Prostate gland (tissue), 2 donors: Measurements from ENCODE around the gene FAM204A. TPM values are rescaled to one million over a fixed set of nuclear protein-coding genes. Genes with fewer than 3 reads are reported as not detected.

Source experiments
- DNase-seq: peaks from one replicate; pipeline ENCODE4 v3.0.0-alpha.2; 2019; ENCODE audit warnings: low spot score
- H3K27ac ChIP-seq, 2 donors: fragments of 200-600 bp; sonication (generic); 2 replicates each; pipeline ENCODE4 v1.5.1; 2017 to 2019
- H3K27me3 ChIP-seq: fragments of 200-600 bp; sonication (generic); replicated peaks from 2 replicates; pipeline ENCODE4 v1.5.1; 2019; ENCODE audit not compliant: insufficient read depth
- H3K36me3 ChIP-seq, 2 donors: fragments of 200-600 bp; sonication (generic); 1 replicate in 1 of 2; 2 replicates in 1 of 2; pipeline versions ENCODE4 v1.5.1 to v1.8.1; 2017 to 2019
- H3K4me1 ChIP-seq: fragments of 200-600 bp; sonication (generic); replicated peaks from 2 replicates; pipeline ENCODE4 v1.5.1; 2019
- H3K4me3 ChIP-seq, 2 donors: fragments of 200-600 bp; sonication (generic); 2 replicates each; pipeline ENCODE4 v1.5.1; 2017 to 2019
- H3K9me3 ChIP-seq: fragments of 200-600 bp; sonication (generic); 2 replicates; pipeline ENCODE4 v1.5.1; 2017
- CTCF ChIP-seq, 4 experiments: fragments of 200-600 bp in 2 of 4; fragments of 450-650 bp in 2 of 4; sonication (generic) in 2 of 4; IDR thresholded peaks; 1 replicate in 3 of 4; 2 replicates in 1 of 4; pipeline ENCODE4 v1.5.1; 2016 to 2019; ENCODE audit warnings: antibody characterized with exemption in 4 of 4, mild to moderate bottlenecking in 2 of 4, moderate library complexity in 2 of 4
- POLR2A ChIP-seq: fragments of 450-650 bp; IDR thresholded peaks from one replicate; pipeline ENCODE4 v1.6.1; 2016; ENCODE audit warnings: antibody characterized with exemption, mild to moderate bottlenecking
- POLR2AphosphoS5 ChIP-seq: sonication (generic); formaldehyde crosslinking; IDR thresholded peaks from one replicate; pipeline ENCODE4 v1.6.1; 2017; ENCODE audit warnings: antibody characterized with exemption
- WGBS: methylation state at CpG from one replicate; pipeline ENCODE4 v1.1.5; 2018; 5-methylcytosine and 5-hydroxymethylcytosine counted together
- intact Hi-C: fragments of 100-400 bp; cut with DNase I; formaldehyde crosslinking; loops from one replicate; pipeline ENCODE4 v1.14.2; 2022
- total RNA-seq, 2 donors: library from RNA; depleted of rRNA; stranded (reverse); fragments of >200 nt; gene quantifications; one replicate each; pipeline ENCODE4 v1.1.0, GENCODE V29; 2016

The FAM204A gene
- total RNA-seq, 2 donors from 2014 or later = 35.8 to 57.2 TPM

- intact Hi-C loops = no loop called here
- Histone ChIP-seq H3K36me3 (no peaks in the 10 kb centered on the region), H3K27ac (no peak overlapping the region), H3K27me3 (no peaks in the 10 kb centered on the region), H3K9me3 (no peaks in the 10 kb centered on the region), H3K4me1 (no peaks in the 10 kb centered on the region), H3K4me3 (no peak overlapping the region)
- 64% methylated on average over 17 of the region's 17 CpGs for WGBS
- no peak for DNase-seq
- no peak for TF ChIP-seq POLR2A
- no peak for TF ChIP-seq POLR2AphosphoS5
- no peak for TF ChIP-seq CTCF (IDR thresholded peaks at IDR 0.05)
Measured at GRCh38 chr10:118286051-118286838, 55.9 kb downstream of the FAM204A start.

GRCh38 chr10:118282670-118283069, 59.5 kb downstream of the FAM204A start:
- intact Hi-C loops = no loop called here
- no peaks in the 10 kb centered on the region for H3K27me3 ChIP-seq
- TF ChIP-seq POLR2A = no peak
- no peak for TF ChIP-seq CTCF (IDR thresholded peaks at IDR 0.05)
- no peak for TF ChIP-seq POLR2AphosphoS5
- no peaks in the 10 kb centered on the region for H3K9me3 ChIP-seq
- 89% methylated on average over 1 of the region's 1 CpG for WGBS
- DNase-seq = no peak
- H3K36me3 ChIP-seq = no peaks in the 10 kb centered on the region
- no peak overlapping the region for H3K4me3 ChIP-seq
- no peak overlapping the region for H3K27ac ChIP-seq
- no peaks in the 10 kb centered on the region for H3K4me1 ChIP-seq

- H3K27ac ChIP-seq = no peak overlapping the region
- H3K4me3 ChIP-seq = no peak overlapping the region
- H3K36me3 ChIP-seq = no peaks in the 10 kb centered on the region
- no peak for TF ChIP-seq POLR2AphosphoS5
- no peak for TF ChIP-seq CTCF (IDR thresholded peaks at IDR 0.05)
- no peak for TF ChIP-seq POLR2A
- H3K27me3 ChIP-seq = no peaks in the 10 kb centered on the region
- no peaks in the 10 kb centered on the region for H3K4me1 ChIP-seq
- intact Hi-C loops = loop anchor here (10.0 kb wide), 1 partner anchor 136 kb away; no protein-coding TSS in a partner anchor
- no peak for DNase-seq
- H3K9me3 ChIP-seq = no peaks in the 10 kb centered on the region
Measured at GRCh38 chr10:118278649-118279048, 63.5 kb downstream of the FAM204A start.

- Histone ChIP-seq H3K27ac (no peak overlapping the region), H3K36me3 (no peaks in the 10 kb centered on the region), H3K4me3 (no peak overlapping the region), H3K4me1 (no peaks in the 10 kb centered on the region), H3K27me3 (no peaks in the 10 kb centered on the region), H3K9me3 (no peaks in the 10 kb centered on the region)
- 75% methylated on average over 2 of the region's 2 CpGs for WGBS
- no peak for DNase-seq
- intact Hi-C loops = loop anchor here (10.0 kb wide), 1 partner anchor 137 kb away; no protein-coding TSS in a partner anchor
- no peak for TF ChIP-seq CTCF (IDR thresholded peaks at IDR 0.05)
- TF ChIP-seq POLR2AphosphoS5 = no peak
- TF ChIP-seq POLR2A = no peak
Measured at GRCh38 chr10:118277871-118278270, 64.3 kb downstream of the FAM204A start.

GRCh38 chr10:118276727-118277126, 65.4 kb downstream of the FAM204A start:
- Histone ChIP-seq H3K4me1 (no peaks in the 10 kb centered on the region), H3K27ac (no peak overlapping the region), H3K4me3 (no peak overlapping the region), H3K9me3 (no peaks in the 10 kb centered on the region), H3K36me3 (no peaks in the 10 kb centered on the region), H3K27me3 (no peaks in the 10 kb centered on the region)
- intact Hi-C loops = loop anchor here (10.0 kb wide), 1 partner anchor 138 kb away; no protein-coding TSS in a partner anchor
- no peak for TF ChIP-seq POLR2AphosphoS5
- no peak for TF ChIP-seq POLR2A
- TF ChIP-seq CTCF (IDR thresholded peaks at IDR 0.05) = no peak
- 51% methylated on average over 2 of the region's 2 CpGs for WGBS
- DNase-seq = no peak
